Transverse colon (tissue), 4 donors: Measurements from ENCODE around the gene TMEM200A. TPM values are rescaled to one million over a fixed set of nuclear protein-coding genes. Genes with fewer than 3 reads are reported as not detected.

ENCODE experiments used
- DNase-seq: peaks from one replicate; pipeline ENCODE4 v3.0.0-alpha.2; 2019
- H3K27ac ChIP-seq, 4 donors: fragments of 200-600 bp; sonication (generic); 2 replicates each; pipeline ENCODE4 v1.5.1; 2016 to 2018; ENCODE audit warnings: inconsistent platforms in 4 of 4
- H3K27me3 ChIP-seq: fragments of 200-600 bp; sonication (generic); 2 replicates; pipeline ENCODE4 v1.5.1; 2017; ENCODE audit warnings: inconsistent platforms
- H3K36me3 ChIP-seq, 4 donors: fragments of 200-600 bp; sonication (generic); 2 replicates each; pipeline ENCODE4 v1.5.1; 2017 to 2019; ENCODE audit warnings: inconsistent platforms in 4 of 4
- H3K4me1 ChIP-seq, 4 donors: fragments of 200-600 bp; sonication (generic); 2 replicates each; pipeline ENCODE4 v1.5.1; 2017 to 2020; ENCODE audit warnings: inconsistent platforms in 4 of 4
- H3K4me3 ChIP-seq, 4 donors: fragments of 200-600 bp; sonication (generic); 1 replicate in 1 of 4; 2 replicates in 3 of 4; pipeline versions ENCODE4 v1.5.1 to v1.6.1; 2017 to 2019; ENCODE audit warnings: inconsistent platforms in 4 of 4
- H3K9me3 ChIP-seq, 2 donors: fragments of 200-600 bp; sonication (generic); 2 replicates each; pipeline ENCODE4 v1.5.1; 2017 to 2019; ENCODE audit warnings: inconsistent platforms in 2 of 2
- EP300 ChIP-seq: sonication (generic); formaldehyde crosslinking; IDR thresholded peaks from one replicate; pipeline ENCODE4 v1.6.1; 2017; ENCODE audit warnings: antibody characterized with exemption, low read depth
- POLR2A ChIP-seq: fragments of 450-650 bp; IDR thresholded peaks from one replicate; pipeline ENCODE4 v1.6.1; 2016; ENCODE audit warnings: antibody characterized with exemption, mild to moderate bottlenecking, moderate library complexity
- POLR2AphosphoS5 ChIP-seq, 3 donors: sonication (generic); formaldehyde crosslinking; IDR thresholded peaks; one replicate each; pipeline ENCODE4 v1.6.1; 2016; ENCODE audit warnings: antibody characterized with exemption in 3 of 3
- WGBS, 2 donors: methylation state at CpG; one replicate each; pipeline ENCODE4 v1.1.5; 2018; ENCODE audit warnings: low coverage in 1 of 2; 5-methylcytosine and 5-hydroxymethylcytosine counted together
- in situ Hi-C, 4 donors: fragments of 200-750 bp; cut with MboI; loops; one replicate each; pipeline versions ENCODE4 v1.15.0 to v1.15.1; 2017; ENCODE audit warnings: low sequenced_read_pairs in 3 of 4, low pct_ligation_motif_present in 1 of 4, low pct_unique_long_range_greater_than_20kb in 1 of 4
- intact Hi-C: fragments of 100-400 bp; cut with DNase I; formaldehyde crosslinking; loops from one replicate; pipeline ENCODE4 v1.15.1; 2023; ENCODE audit warnings: low total_unique reads
- total RNA-seq, 4 donors: library from RNA; depleted of rRNA; stranded (reverse); fragments of >200 nt; gene quantifications; one replicate each; pipeline ENCODE4 v1.1.0, GENCODE V29; 2016
- TF ChIP-seq, protein P1 (sequence below), 5 experiments: fragments of 200-600 bp in 3 of 5; fragments of 450-650 bp in 2 of 5; sonication (generic) in 3 of 5; IDR thresholded peaks; 1 replicate in 2 of 5; 2 replicates in 3 of 5; pipeline ENCODE4 v1.5.1; 2016 to 2017; ENCODE audit warnings: antibody characterized with exemption in 5 of 5, inconsistent platforms in 3 of 5, mild to moderate bottlenecking in 2 of 5, moderate library complexity in 1 of 5

Gene TMEM200A
- total RNA-seq, 4 donors from 2014 or later: 0.20 to 19.5 (median 16.0) TPM

DNA sequence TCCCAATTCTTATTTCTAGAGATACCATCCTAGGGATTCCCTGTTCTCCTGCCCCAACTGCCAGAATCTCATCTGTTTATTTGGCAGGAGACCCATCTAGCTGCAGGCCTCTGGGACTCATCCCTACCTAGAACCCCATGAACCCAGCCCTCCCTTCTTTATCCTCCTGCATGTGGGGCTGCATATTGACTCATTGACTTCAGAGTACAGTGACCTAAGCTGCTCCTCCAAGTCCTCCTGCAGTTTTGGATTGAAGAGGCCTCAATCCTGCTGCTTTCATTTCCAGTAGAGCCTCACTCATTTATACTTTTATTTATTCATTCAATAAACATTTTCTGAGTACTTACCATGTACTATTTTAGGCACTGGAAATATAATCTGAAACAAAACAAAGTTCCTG, 11.6 kb downstream of the TMEM200A start:
- in situ Hi-C loops: no loop called here
- intact Hi-C loops: no loop called here
- H3K4me3 ChIP-seq: no peak overlapping the region
- no peaks in the 10 kb centered on the region for H3K36me3 ChIP-seq
- no peak for DNase-seq
- TF ChIP-seq POLR2A (no peak), POLR2AphosphoS5 (IDR thresholded peaks at IDR 0.05) (no peak), EP300 (no peak)
- TF ChIP-seq, protein P1, sequence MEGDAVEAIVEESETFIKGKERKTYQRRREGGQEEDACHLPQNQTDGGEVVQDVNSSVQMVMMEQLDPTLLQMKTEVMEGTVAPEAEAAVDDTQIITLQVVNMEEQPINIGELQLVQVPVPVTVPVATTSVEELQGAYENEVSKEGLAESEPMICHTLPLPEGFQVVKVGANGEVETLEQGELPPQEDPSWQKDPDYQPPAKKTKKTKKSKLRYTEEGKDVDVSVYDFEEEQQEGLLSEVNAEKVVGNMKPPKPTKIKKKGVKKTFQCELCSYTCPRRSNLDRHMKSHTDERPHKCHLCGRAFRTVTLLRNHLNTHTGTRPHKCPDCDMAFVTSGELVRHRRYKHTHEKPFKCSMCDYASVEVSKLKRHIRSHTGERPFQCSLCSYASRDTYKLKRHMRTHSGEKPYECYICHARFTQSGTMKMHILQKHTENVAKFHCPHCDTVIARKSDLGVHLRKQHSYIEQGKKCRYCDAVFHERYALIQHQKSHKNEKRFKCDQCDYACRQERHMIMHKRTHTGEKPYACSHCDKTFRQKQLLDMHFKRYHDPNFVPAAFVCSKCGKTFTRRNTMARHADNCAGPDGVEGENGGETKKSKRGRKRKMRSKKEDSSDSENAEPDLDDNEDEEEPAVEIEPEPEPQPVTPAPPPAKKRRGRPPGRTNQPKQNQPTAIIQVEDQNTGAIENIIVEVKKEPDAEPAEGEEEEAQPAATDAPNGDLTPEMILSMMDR (IDR thresholded peaks at IDR 0.05): no peak
- no peaks in the 10 kb centered on the region for H3K27me3 ChIP-seq
- no peaks in the 10 kb centered on the region for H3K9me3 ChIP-seq
- H3K27ac ChIP-seq: peak overlapping the region; percentile 66 to 77 (median 74)
- peaks cover 0 to 27% (median 16%) of the 10 kb centered on the region in 4 donors for H3K4me1 ChIP-seq

DNA sequence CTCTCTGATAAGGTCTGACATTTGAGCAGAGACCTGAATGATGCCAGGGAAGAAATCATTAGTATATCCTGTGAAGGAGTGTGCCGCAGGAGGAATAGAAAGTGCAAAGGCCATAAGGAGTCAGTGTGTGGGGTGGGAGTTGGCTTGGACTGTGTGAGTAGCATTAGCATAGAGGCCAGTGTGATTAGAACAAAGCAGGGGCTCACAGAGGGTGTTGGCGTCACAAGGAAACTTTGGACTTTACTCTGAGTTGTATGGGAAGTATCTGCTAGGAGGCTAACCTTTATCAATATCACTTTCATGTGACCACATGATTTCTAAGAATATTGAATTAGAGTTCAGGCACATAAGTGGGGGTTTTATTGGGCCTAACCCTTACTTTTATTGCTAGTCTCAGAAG, 12.1 kb downstream of the TMEM200A start:
- intact Hi-C loops (no loop called here), in situ Hi-C loops (no loop called here)
- Histone ChIP-seq H3K9me3 (no peaks in the 10 kb centered on the region), H3K27ac (peak overlapping the region; percentile 66 to 77 (median 74)), H3K36me3 (no peaks in the 10 kb centered on the region), H3K4me3 (no peak overlapping the region), H3K4me1 (peaks cover 0 to 27% (median 16%) of the 10 kb centered on the region in 4 donors), H3K27me3 (no peaks in the 10 kb centered on the region)
- WGBS, 2 donors: 37 to 60% methylated on average over 2 of the region's 2 CpGs
- no peak for TF ChIP-seq EP300
- no peak for TF ChIP-seq POLR2A
- peak in 1 of 3 donors; percentile 60 for TF ChIP-seq POLR2AphosphoS5 (IDR thresholded peaks at IDR 0.05)
- TF ChIP-seq, protein P1 (IDR thresholded peaks at IDR 0.05): no peak
- peak; percentile 65 for DNase-seq

DNA sequence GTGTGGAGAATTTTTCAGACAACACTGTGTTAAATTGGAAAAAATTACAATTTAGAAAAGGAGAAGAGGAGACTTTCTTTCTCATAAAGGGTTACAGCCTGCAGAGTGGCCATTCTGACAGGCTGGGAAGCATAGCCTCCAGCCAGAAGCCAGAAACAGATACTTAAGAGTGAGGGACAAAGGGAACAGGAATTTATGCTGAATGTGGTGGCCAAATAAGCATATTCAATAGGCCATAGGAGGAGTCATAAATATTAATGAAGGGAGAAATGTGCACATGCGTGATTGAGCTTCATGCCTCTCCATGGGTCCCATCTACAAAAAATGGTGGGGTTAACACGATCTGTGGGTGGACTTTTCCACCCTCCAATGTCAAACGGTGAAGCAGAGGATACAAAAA, 13.4 kb downstream of the TMEM200A start:
- peak overlapping the region in 1 of 4 donors; percentile 74 for H3K27ac ChIP-seq
- TF ChIP-seq, protein P1 (IDR thresholded peaks at IDR 0.05): no peak
- TF ChIP-seq POLR2A (no peak), POLR2AphosphoS5 (IDR thresholded peaks at IDR 0.05) (no peak), EP300 (no peak)
- in situ Hi-C loops (no loop called here), intact Hi-C loops (no loop called here)
- H3K4me1 ChIP-seq: peaks cover 0 to 27% (median 16%) of the 10 kb centered on the region in 4 donors
- DNase-seq: no peak
- H3K9me3 ChIP-seq: no peaks in the 10 kb centered on the region
- no peak overlapping the region for H3K4me3 ChIP-seq
- H3K27me3 ChIP-seq: no peaks in the 10 kb centered on the region
- 87 to 100% methylated on average over 3 of the region's 3 CpGs for WGBS, 2 donors
- H3K36me3 ChIP-seq: no peaks in the 10 kb centered on the region

DNA sequence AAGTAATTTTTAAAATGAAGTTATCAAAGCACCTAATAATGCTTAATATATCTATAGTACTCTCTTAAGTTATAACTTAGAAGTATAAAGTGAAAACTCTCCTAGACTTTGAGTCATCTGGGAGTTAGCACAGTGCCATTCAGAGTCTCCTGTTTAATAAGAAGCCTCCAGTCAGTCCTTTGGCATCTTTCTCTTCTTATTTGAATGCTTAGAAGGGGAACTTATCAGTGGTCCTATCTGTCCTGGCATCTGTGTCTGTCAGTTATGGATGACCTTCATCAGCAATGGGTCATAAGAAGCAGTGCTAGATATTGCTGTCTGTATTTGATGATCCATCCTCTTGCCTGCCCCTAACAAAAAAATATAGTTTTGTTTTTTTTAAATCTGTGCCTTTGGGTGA, 15.2 kb downstream of the TMEM200A start:
- intact Hi-C loops: no loop called here
- H3K4me3 ChIP-seq: no peak overlapping the region

More for the DNA sequence above, 15.2 kb downstream of the TMEM200A start:
- Histone ChIP-seq H3K4me1 (peaks cover 0 to 29% (median 15%) of the 10 kb centered on the region in 4 donors), H3K9me3 (no peaks in the 10 kb centered on the region), H3K27ac (no peak overlapping the region), H3K27me3 (no peaks in the 10 kb centered on the region), H3K36me3 (no peaks in the 10 kb centered on the region)
- in situ Hi-C loops: no loop called here
- TF ChIP-seq EP300 (no peak), POLR2A (no peak), POLR2AphosphoS5 (IDR thresholded peaks at IDR 0.05) (no peak)
- TF ChIP-seq, protein P1 (IDR thresholded peaks at IDR 0.05): no peak
- DNase-seq: no peak
